ENCODE data around the gene GRAPL.
"Not testable (repeated sequence)": the region's sequence is repeated elsewhere in the genome, so short reads cannot be mapped to it uniquely, and the experiment has no call there.

DNA sequence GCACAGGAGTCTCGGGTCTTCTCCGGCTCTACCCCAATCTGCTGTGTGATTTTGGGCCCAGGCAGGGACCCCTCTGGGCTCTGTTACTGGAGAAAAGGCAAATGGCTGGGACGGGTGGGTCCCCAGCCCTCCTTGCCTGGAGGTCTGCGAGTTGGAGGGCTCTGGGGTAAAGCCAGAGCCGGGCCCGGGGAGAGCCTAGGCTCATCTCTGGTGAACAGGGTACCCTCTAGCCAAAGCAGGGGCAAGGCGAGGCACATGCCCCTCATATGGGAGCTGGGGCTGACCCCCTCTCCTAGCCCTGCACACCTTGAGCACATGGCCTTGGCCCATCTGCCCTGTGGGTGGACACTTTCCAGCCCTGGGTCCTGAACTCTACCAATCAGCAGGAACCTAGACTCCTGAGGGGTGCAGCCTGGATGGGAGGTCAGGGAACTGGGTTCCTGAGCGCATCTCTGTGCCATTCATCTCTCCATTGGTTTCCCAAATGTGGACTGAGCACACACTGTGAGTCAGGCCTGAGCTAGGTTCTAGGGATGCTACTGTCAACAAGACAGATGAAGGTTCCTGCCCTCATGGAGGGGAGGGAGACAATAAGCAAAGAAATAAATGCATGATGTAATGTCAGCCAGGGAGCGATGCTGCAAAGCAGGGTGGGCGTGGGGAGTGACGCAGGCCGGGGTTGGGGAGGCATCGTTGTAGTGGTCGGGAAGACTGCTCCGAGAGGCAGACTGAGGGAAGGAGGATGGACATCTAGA lies 33.5 kb upstream of the GRAPL start:
- TF ChIP-seq, protein P1, sequence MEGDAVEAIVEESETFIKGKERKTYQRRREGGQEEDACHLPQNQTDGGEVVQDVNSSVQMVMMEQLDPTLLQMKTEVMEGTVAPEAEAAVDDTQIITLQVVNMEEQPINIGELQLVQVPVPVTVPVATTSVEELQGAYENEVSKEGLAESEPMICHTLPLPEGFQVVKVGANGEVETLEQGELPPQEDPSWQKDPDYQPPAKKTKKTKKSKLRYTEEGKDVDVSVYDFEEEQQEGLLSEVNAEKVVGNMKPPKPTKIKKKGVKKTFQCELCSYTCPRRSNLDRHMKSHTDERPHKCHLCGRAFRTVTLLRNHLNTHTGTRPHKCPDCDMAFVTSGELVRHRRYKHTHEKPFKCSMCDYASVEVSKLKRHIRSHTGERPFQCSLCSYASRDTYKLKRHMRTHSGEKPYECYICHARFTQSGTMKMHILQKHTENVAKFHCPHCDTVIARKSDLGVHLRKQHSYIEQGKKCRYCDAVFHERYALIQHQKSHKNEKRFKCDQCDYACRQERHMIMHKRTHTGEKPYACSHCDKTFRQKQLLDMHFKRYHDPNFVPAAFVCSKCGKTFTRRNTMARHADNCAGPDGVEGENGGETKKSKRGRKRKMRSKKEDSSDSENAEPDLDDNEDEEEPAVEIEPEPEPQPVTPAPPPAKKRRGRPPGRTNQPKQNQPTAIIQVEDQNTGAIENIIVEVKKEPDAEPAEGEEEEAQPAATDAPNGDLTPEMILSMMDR (IDR thresholded peaks at IDR 0.05), result not testable (repeated sequence)
- not testable (repeated sequence) for TF ChIP-seq POLR2A (IDR thresholded peaks at IDR 0.05)

All from ovary (tissue), 3 donors.